Fibroblast of skin of back (primary cell): ENCODE results near the gene TBX15.

Experiments
- DNase-seq: peaks from one replicate; pipeline ENCODE4 v3.0.0-alpha.2; 2013

The TBX15 gene

DNA sequence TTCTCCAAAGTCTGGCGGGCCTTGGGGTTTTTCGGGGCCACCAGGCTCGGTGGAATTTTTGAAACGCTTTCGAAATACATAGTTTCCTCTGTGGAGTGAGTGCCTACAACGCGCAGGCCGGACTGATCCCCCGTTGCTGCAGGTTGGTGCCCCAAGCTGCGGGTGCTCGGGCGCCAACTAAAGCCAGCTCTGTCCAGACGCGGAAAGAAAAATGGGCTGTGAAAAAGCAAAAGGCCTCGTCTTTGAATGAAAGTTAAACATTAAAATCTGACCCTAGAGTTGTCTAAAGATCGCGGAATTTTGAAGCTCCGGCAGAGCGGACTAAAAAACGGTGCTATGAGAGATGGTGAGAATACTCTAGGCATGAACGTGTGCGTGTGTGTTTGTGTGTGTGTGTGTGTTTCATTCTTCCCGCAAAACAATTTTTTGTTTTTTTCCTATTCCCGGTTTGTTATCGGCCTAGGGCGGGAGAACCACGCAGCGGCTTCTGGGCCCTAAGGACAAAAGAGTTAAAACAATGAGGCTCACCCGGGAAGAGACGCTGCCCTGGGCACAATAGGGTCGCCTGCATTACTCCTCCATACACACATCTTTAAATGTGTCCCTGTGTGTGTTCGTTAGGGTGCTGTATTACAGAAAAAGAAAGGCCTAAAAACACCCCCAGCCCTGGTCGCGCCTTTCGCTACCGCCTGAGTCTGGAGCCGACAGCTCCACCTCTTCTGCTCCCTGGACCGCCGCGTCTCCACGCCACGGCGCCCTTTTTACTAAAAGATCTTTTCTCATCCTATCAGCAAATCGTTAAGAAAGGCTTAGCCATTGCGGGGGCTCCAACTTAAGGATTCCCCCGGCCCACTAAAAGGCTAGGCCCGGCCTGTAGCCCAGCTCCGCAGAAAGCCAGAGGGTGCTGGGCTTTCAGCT is 3.2 kb downstream of the TBX15 start:
- DNase-seq: peak; percentile 58

DNA sequence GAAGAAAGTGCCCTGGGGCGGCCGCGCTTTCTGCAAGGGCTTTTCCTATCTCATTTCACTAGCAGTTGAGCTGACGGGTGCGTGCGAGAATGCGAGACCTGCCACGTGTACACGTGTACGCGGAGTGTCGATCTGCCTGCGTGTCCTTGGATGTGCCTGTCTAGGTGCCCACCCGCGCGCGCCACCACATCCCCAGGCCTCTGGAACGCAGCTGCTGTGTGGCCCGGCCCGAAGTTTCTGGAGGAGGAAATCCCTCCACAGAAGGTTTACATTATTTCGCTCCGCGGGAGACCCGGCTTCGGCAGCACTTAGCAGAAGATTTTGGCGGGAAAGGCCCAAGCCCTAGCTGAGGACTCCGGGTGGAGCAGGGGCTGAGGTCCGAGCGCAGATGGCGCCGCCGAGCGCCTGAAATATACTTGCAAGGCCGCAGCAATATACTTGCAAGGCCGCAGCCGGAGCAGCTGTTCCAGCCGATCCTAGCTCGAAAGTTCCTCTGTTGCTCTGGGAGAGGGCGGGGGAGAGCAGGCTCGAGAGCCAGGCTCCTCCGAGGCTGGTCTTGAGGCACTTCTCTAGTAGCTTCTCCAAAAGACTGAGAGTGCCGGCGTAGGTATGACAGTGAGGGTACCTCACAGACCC is 3.9 kb downstream of the TBX15 start:
- DNase-seq: peak; percentile 86

DNA sequence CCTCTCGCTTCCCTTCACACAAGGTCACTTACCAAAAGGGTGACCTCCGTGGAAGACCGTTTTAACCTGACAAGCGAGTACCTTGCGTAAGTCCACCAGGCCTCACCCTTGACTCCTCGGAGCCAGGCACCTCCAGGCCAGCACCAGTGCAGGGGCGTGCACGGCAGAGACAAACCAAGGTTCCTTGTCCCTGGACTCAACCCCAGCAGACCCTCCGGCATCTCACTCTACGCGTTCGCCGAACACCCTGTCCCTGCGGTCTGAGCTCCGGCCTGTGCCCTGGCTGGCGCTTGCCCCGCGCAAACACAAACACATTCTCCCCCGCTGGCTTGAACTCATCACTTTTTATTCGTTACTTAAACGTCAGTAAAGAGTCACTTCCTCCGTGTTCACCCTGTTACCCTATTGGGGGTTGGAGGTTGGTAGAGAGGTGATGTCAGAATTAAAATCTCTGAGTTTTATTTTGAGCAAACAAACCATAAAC is 4.5 kb downstream of the TBX15 start:
- peak; percentile 92 for DNase-seq

DNA sequence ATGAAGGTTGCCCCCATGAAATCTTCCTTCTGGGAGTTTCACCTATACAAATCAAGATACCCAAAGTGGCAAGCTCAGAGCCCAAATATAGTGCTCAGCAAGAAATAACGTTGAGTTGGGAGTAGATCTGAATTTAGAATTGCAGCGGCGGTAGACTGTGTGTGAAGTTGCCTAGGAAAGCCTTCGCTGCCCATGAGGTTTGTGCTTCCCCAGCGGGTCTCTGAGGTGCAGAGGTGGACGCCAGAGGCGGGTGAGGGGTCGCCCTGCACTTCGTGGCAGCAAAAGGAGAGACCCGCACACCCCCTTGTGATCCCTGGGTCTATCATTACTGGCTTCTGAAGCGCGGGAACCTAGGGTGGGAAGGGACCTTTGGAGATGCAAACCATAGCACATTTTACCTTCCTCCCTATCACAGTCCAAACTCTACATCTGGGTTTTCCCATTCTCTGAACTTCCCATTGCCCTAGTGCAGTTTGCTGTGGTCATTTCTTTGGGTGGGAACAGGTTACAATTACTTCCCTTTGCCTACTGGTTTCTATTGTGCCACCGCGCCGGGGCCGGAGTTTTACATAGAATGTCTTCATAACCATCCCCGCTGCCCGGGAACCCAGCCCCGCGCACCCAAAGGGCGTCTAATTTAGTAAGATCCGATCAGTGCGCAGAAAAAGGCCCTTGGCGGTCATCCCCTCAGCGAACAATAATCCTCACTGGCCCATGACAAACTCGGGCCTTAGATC is 5.2 kb downstream of the TBX15 start:
- peak; percentile 51 for DNase-seq

DNA sequence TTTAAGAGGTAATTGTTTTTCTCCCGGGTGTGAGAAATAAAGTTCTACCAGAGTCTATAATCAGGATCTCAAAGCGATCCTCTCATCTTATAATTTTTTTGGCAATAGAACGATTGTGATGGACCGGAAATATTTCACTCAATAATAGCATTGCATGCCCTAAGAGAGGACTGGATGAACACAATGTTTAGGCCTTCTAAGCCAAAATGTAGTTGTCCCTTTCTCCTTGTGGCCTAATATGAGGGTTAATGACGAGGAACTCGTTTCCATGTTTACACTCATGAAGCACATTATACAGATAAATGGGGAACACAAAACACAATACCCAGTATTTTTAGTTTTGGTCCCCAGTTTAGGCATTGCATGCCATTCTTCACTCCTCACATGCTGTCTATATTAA is 5.9 kb downstream of the TBX15 start:
- peak; percentile 68 for DNase-seq

DNA sequence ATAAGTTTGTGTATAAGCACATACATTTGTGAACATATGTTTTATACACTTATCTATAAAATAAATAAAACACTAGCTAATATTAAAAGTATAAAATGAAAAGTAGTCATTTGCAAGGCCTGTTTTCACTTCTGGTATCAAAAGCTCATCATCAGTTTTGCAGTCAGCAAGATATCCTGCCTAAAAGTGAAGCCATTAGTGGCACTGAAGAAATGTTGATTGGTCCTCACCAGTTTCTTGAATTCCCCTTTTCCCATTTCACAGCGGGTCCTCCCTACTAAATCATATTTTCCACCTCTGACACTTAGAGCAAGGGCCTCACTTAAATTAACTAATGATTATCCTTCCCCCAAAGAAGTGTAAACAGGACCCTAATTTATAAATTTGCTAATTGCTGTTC is 6.7 kb downstream of the TBX15 start:
- peak; percentile 50 for DNase-seq

DNA sequence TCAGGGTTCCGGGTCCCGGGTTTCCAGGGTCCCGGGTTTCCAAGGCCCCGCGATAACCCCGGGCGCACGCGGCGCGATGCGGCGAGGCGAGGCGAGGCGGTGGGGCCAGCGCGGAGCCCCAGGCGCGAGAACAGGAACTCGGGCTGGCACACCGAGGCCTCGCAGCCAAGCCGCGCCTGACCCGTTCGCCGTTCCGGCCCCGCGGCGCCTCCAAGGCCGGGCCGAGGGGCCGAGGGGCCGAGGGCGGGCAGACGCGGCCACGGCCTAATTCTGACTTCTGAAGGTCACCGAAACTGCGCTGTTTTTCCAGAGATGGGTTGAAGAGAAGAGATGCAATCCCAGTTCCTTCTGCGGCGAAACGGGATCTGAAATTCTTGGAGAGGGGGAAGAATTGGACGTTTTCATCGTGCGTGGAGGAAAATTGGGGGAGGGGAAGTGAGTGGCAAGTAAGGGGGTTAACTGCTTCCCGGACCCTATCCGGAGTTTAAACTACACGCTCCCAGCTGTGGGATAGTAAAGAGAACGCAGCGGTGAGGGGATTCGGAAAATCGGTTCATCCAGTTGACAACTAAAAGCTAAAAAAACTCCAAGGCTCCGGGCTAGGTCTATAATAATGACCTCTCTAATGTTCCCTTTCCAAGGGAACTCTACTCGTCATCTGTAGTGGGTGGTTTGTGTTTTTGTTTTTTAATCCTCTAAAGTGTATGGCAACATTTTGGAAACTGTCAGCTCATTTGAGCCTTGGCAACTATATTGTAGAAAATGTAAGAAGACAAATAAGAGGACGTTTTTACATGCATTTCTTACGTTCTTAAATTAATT is 8.2 kb downstream of the TBX15 start:
- DNase-seq: peak; percentile 39

DNA sequence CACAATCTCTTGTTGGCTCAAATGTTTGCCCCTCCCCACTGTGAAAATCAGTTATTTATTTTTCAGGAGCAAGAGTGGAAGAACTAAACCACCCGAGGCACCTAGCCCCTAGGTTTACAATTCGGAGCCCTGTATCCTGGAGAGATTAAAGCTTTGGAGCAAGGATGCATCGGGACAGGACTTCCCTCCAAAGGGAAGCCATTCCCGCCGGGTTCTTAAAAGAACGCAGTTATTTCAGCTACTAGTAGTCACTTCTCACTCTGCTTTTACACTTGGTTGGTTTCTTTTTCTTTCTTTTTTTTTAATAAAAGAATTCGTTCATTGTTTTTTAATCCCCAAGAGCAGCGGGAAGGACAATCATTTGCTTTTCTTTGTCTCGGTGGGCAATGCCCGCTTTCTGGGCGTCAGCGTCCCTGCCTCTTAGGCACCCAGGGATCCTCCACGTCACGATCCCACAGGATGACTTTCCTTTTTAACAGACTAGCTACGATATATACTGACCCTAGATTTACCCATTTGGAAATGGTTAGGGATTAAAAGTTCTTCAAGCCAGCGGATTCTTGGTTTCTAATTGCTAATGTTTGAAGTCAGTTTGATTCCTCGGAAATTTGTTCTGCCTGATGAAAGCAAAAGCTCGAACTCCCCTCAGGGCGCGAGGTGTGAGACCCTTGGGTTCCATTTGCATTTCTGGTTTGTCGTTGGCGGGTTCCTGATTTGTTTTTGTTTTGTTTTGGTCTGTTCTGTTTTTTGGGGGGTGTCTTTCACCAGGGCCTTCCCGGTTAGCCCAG is 9.0 kb downstream of the TBX15 start:
- peak; percentile 73 for DNase-seq

DNA sequence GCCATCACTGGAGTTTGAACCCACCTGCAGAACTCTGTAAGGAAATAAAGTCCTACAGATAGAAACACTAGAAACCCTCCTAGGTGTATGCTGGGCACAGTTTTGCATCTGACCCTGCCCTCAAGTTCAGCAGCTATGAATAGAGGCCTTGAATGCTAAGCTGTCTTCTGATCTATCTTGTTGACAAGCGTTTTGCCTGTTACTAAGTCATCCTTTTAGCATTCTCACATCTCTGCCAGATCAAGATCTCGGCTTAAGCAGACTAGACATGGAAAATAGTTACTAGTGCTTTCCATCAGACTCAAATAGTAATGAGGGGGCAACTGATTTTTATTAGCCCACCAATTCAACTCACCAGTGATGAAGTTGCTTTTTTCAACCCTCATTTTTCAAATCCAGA is 10.5 kb downstream of the TBX15 start:
- peak; percentile 47 for DNase-seq

DNA sequence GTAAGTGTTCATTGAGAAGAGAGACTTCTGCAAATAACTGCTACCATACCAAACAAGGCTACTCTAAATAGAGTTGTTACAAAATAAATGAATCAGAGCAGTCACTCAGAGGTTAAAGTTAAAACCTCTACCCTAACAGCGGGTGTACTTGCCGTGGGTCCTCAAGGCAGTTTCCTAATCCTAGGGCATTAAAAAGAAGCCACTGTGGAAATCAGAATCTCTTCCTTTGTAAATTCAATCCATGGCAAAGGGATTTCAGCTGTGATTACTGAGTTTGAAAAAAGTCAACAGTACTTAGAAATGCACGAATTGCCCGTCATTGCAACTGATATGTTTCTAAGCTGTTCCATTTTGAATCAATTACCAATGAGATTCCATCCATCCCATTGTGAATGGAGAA is 13.5 kb downstream of the TBX15 start:
- no peak for DNase-seq

DNA sequence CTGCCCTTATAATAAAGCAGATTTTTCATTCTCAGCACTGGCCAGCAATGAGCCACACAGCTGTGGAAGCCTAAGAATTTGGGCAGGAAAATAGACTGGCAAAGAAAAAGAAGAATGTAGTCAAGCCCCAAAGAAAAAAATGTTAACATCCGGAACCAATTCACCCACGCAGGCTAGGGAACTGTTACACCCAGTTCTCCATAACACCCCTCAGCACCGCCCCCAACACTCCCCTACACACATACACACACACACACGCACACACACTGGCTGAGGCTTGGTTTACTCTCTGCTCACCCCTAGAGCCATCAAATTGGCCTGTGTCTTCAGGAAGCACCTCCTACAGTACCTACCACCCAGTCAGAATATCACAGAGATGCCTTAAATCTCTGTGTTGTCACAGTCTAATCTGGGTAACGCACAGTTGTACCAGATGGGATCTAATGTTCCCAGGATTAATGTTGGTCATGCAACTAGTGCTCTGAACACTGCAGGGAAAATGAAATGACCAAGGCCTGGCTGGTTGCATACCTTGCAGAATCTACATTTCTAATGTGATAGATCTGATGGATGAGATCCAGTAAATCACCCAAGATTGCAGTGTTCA is 14.5 kb downstream of the TBX15 start:
- peak; percentile 74 for DNase-seq

DNA sequence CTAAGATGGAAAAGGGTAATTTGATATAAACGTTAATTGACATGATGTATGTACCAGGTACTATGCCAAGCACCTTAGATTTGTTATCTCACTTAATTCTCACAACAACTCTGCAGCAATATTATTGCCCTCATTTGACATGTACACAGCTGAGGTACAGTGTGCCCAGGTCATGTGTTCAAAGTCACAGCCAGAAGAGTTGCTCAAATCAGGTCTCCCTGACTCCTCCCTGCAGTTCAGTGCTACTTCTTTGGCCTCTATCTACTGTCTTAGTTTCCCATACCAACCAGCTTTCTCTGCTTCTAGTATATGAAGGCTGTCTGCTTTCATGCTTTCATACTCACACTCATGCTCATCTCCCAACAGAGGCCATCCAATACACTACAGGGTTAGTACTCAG is 15.1 kb downstream of the TBX15 start:
- no peak for DNase-seq

DNA sequence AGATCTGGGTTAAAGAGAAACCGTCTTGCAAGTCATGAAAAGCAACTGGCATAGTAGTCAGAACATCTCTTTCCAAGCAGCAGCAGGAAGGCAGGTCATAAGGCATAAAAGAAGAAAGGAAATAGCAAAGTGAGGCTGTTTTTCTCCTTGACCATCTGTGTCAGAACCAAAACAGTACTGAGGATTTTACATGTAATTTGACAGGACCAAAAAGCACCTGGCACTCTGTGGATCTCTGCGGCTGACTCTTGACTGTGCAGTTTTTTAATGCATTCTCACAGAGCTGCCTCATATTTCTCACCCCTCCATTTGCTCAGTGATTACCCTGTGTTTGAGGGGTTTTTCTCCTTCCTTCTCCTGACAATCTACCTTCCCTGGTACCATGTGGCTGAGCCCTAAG is 17.7 kb downstream of the TBX15 start:
- DNase-seq: no peak

DNA sequence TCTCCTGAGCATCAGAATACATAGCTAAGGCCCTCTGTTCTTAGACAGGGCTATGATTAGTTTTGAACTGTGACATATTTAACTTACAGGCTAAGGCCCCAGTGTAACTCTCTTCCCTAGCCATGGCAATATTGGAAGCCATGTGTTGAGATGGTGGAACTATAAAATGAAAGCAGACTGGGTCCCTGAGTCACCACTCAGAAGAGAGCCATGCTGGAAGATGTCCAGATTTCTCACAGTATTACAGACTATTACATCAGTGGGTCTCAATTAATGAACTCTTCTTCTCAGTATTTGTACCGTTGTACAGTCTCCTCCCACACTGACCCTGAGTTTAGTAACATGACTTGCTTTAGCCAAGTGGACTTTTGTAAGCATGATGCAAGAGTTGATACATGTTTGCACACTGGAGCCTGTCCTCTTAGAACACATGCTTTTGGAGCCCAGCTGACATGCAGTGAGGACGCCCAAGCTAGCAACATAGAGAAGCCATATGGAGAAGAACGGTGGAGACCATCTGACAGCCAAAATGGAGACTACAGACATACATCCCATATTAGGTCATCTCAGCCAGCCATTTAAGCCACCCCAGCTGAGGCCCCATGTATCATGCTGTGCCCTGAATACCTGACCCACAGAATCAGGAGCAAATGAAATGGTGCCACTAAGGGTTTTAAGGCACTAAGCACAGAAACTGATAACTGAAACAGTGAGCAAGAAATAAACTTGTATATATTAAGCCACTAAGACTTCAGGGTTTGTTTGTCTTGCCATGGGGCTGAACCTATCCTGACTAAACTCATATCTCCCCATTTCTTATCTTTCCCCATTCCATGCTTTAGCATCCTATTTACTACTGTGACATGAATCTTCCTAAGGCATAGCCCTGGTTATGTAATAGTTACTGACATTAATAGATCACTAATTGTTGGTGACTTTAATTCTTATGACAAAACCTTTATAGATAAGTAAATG is 24.4 kb downstream of the TBX15 start:
- peak; percentile 96 for DNase-seq

DNA sequence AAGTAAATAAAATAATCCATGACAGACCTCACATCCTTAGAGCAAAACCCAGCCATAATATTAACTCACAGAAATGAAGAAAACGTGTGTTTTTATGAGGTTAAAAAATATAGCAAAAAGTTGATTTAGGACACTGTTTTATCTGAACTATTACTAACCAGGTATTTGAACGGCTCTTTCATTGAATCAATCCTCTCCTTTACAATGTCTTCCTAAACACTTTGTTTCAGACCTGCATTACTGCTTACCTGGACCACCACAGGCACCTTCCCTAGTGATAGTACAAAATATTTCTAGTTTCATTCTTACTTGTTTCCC is 25.0 kb downstream of the TBX15 start:
- DNase-seq: no peak

DNA sequence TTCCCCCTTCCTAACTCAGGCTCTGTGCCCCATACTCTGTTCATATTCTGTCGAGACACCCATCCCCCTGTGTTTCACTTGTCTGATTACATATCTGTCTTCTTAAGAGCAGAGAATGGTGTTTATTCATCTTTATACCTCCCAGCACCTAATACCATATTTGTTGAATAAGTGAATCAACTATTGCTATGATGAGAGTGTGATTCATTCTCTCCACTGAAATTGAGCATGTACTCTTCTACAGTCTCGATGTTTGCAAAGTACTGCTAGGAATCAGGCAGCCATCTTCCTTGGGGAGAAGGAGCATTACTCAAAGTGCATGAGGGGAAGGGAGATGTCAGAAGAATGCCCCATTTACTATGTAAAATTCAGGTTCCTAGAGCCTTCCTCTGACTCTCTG is 27.0 kb downstream of the TBX15 start:
- DNase-seq: peak; percentile 60

DNA sequence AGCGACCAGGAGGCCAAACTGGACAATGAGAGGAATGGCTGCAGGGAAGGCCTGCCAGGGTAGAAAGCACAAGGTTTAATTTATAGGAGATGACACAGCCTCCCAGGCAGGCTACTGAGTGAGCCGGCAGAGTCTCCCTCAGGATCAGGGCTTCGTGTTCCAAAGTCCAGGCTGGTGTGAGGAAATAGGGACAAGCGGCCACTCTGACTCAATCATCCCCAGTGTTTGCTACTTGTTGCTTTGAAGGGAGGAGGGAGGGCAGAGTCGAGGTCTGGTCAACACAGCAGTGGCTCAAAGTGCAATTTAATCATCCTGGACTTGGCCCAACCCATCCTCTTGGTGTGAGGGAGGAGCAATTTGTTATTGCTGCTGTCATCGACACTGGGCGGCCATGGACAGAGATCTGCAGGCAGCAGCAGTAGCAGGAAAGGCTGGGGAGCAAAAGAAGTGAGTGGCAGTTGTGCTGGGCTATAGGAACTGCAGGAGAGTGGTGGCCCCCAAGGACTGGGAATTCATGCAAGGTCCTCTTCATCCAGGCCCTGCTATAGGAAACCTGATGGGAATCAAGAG is 27.5 kb downstream of the TBX15 start:
- peak; percentile 78 for DNase-seq

DNA sequence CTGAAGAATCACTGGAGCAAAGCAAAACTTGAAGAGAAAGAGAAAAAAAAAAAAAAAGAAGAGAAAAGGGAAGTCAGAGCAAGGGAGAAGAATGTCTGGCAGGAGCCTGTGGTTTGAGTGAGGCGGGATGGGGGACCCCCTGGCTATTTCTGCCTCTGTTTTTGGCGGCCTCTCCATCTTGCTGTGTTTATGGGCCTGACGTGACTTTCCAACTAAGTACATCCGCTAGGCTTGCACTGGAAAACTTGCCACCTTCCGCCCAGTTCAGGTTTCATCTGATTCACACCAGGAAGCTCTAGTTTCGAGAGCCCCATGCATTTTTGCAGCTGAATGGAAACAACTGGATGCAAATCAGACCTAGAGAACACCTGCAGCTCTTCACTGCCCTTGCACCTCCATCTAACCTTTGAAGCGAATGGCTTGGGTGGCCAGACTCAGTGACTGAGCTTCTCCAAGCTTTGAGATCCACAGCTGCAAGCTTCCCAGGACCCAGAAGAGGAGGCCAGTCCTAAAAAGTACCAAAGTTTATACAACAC is 28.0 kb downstream of the TBX15 start:
- DNase-seq: peak; percentile 50

DNA sequence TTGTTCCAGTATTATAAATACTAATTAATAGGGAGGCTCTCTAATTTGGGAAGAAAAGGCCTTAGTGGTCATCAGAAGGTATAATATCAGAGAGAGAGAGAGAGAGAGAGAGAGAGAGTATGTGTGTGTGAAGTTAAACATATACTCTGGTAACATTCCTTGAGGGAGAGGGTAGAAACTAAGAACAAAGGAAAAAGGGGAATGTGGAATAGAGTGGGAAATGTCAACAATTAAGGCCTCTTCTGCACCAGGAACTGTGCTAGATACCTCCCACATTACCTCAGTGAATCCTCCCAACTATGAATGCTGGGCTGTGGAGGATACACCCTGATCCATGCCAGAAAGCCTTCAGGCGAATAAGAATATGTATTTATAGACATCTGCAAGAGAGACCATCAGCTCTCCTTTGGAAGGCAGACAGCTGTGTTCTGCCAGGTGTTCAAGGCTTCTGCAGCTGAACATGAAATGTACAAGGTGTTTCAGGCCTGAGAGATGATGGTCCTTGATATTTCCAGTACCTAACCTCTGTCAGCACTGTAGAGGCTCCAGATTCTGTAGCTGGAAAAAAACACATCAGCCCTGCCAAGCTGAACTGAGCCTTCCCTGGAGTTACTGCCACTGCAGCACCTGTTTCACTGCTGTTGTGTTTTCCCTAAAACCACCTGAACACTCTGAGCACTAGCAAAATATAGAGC is 29.1 kb downstream of the TBX15 start:
- DNase-seq: no peak
